GM18517 (cell line): ENCODE measurements around the gene KCNQ1.
A peak's percentile ranks its signal among the peaks of the same experiment; 100 is the strongest.

Source experiments
- ATAC-seq: cut with Tn5 transposase; IDR thresholded peaks from one replicate; pipeline ENCODE4 v1.9.1; 2021; ENCODE audit warnings: mild to moderate bottlenecking, moderate library complexity; ENCODE audit not compliant: unreplicated experiment

The KCNQ1 gene

GRCh38 chr11:2691991-2692875 lies 247.4 kb downstream of the KCNQ1 start:
- ATAC-seq, result no peak

DNA sequence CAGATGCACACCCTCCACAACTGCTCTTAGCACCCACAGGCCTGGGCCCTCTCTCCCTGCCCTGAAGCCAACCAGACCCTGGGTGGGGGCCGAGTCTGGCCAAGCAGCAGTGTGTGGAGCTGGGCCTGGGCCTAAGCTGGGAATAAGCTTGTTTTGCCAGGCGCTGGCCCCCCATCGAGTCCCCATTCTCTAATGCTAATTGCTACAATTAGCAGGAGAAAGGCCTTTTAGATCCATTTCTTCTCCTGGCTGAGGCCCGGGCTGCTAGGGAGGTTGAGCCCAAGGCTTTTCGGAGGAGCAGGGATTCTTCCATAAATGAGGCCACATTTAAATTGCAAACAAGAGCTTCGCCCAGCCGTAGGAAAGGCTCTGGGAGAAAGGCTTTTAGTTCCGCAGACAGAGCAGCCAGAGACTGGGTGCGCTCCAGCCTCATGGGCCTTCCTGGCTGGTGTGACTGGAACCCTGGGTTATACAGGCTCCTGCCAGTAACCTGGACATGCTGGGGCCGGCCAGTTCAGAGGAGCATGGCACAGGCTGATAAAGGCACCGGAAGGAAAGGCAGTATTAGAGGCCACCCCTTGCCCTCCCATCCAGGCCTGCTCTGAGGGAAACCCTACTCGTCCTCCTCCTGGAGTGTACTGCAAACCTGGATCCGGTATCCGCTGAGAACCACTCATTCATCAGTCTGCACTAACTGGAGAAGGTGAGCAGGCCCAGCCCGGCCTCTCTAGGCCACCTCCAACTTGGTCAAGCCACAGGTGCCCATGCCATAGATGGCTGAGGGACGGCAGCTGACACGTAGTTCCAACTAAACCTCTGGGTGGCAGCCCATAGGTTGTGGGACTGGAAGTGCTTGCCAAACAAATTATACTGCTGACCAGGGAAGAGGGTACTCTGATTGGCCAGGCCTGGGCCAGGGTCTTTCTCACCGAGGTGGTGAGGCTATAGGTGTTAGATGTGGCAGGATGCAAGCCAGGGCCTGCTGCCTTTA lies 248.8 kb downstream of the KCNQ1 start:
- ATAC-seq, result no peak

- ATAC-seq, result no peak
Observed at GRCh38 chr11:2694495-2694894, 249.7 kb downstream of the KCNQ1 start.

GRCh38 chr11:2694995-2695939 lies 250.5 kb downstream of the KCNQ1 start:
- no peak for ATAC-seq

- ATAC-seq, result no peak
Observed at GRCh38 chr11:2696455-2696854, 251.6 kb downstream of the KCNQ1 start.

DNA sequence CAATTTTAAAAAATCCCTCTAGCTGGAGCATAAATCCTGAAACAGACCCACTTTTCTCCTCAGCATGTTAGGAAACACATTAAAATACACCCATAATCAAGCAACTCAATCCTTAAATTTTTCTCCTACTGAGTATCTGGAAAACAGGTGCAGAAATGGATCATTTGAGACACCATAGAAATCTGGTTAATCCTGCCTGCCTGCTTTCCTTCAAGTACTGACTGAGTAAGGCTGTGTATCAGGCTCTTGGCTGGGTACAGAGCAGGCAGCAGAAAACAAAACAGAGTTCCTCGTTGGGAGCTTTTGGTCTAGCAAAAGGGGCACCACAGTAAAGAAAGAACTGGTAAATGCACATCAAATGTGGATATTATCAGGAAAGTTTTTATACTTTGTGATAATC lies 253.1 kb downstream of the KCNQ1 start:
- ATAC-seq, result no peak

DNA sequence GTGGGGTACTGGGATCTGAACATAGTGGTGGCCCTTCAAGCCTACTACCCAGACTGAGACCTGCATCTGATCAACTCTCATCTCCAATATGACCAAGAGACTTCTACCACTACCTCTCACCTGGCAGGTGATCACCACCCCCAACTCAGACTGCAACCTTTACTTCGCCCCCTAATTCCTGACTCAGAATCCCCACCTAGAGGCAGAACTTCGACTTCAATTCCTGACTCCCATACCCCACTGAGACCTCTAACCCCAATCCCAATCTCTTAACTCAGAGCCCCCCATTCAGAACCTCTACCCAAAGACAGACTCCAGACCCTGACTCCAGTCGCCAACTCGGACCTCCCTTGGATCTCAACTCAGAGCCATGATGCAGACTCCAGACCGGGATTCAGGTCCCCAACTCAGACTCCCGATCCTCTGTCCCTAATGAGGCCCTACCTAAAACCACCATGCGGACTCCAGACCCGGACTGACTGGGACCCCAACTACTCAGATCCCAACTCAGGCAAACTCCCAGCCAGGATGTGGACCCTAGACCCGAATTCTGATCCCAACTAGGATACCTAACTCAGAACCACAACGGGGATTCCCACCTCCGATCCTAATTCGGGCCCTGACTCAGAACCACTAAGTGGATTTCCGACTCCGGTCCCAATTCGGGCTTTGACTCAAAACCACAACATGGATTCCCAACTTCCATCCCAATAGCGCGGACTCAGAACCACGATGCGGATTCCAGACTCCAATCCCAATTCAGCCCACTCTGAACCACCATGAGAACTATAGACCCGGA lies 253.8 kb downstream of the KCNQ1 start:
- ATAC-seq, result no peak

DNA sequence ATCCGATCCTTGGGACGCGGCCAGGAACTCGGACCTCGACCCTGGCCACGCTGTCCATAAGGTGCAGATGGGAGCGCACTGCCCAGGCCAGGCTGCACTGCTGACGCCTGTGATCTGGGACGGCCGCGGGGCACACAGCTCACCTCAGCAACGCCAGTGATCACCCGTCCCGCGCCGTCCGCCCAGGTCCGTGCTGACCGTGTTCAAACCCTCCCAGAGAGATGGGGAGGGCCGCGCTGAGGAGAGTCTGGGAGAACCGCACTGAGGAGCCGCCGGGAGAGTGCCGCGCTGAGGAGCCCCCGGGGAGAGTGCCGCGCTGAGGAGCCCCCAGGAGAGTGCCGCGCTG lies 254.3 kb downstream of the KCNQ1 start:
- ATAC-seq, result no peak

- ATAC-seq, result peak; percentile 92
Observed at GRCh38 chr11:2699531-2700414, 255.0 kb downstream of the KCNQ1 start, which contains the start of gene KCNQ1OT1. Gene KCNQ1OT1 (minus strand): TSS chr11:2699994.

GRCh38 chr11:2700415-2701211 lies 255.8 kb downstream of the KCNQ1 start:
- ATAC-seq, result peak; percentile 37

DNA sequence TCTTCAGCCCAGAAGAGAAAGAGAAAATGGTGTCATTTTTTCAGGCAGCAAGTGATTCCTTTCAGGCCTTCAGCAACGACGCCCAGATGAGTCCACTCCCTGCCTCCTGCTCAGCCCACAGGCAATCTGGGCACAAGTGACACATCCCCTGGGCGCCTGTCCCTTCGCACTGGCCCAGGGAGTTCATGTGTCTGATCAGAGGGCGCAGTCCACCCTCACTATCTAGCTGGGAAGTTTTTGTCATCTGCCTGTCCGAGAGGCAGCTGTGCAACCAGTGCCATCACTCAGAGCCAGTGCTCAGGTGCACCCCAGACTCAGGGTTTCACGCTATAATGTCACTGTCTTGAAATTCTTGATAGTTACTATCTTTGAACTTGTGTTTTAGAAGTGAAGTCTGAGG lies 256.4 kb downstream of the KCNQ1 start:
- ATAC-seq, result no peak

GRCh38 chr11:2701898-2702434 lies 257.2 kb downstream of the KCNQ1 start:
- no peak for ATAC-seq

DNA sequence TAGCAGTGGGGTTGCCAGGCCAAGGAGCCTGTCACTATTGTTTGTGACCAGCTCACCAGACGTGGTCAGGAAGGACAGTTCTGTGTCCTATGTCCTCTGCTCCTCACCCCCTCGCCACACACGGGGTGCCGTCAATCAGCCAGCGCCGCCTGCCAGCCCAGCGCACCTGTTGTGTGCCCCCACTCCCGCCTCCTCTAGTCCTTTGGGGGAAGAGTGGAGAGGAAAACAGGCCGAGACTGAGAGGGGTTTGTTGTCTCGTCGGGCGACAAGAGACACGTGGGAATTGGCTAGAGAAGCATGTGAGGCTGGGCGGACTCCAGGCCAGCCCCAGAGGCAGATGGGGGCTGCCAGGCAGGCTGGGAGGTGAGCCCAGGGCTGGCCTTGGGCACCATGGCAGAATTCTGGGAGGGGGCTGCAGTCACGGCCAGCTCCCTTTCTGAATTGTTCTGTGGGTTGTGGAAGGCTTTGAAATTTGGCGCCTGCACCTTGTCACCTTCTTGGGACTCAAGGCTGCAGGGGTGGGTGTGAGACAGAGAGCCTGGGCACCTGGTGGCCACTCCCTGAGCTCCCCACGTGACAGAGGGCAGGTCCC lies 258.1 kb downstream of the KCNQ1 start:
- no peak for ATAC-seq

DNA sequence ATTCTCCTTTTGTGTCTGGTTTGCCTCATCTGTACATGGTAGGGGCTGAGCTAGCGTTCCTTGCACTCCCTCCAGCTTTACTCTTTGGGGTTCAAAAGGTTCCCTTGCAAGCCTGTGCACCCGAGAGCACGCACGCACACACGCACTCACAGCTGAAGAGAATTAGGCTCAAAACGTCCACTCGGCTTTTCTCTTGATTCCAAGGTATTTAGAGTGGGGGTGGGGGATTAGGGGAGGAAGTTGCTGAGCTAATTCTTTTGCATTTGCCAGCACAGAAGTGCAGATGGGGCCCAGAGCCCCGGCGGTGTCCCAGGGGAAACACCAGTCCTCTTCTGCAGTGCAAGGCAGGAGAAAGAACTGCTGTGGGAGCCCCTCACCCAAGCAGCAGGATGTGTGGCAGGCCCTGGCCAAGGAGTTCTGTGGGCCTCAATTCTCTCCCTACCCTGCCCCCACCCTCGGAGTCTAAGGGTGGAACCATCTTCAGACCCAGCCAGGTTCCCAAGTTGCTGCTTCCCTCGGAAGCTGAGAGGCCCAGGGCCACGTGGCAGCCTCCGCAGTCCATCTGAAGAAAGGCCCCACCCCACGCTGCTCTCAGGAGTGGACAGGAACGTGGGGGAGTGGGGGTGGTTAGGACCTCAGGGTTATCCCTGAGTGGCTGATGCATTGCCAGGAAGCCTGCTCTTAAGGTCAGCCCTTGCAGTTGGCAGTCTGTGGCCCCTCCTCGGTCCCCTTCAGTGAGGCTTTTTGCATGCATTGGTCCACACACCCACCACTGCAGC lies 258.7 kb downstream of the KCNQ1 start:
- no peak for ATAC-seq

DNA sequence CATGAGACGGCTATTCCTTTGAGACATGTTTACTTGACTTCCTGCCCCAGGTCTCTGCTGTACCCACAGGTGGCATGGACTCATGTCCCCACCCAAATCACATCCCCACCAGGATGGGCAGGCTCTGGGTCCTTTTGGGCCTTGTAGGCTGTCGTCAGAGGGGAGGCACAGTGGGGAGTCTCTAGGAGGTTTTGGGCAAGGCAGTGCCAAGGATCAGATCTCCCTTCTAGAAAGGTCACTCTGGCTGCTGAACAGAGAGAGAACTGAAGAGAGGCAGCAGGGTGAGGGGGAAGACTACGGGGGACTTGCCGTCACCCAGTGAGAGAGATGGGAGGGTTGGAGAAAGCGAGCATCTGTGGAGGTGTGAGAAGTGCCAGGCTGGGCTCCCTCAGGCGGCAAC lies 259.5 kb downstream of the KCNQ1 start:
- ATAC-seq, result no peak

- ATAC-seq, result no peak
Observed at GRCh38 chr11:2704896-2705606, 260.2 kb downstream of the KCNQ1 start.
